Glutamatergic neuron (in vitro differentiated cells): ENCODE measurements around the gene ZNF789. TPM values are rescaled to one million over a fixed set of nuclear protein-coding genes. Genes with fewer than 3 reads are reported as not detected.

Source experiments
- DNase-seq: peaks from one replicate; pipeline ENCODE4 v3.0.0; 2022
- H3K27ac Mint-ChIP-seq: one replicate; pipeline ENCODE4 v1.8.0; 2020; ENCODE audit warnings: mild to moderate bottlenecking, mixed read lengths, inconsistent platforms; ENCODE audit not compliant: unreplicated experiment
- H3K27me3 Mint-ChIP-seq: one replicate; pipeline ENCODE4 v1.8.0; 2020; ENCODE audit warnings: mild to moderate bottlenecking, moderate library complexity, mixed read lengths, inconsistent platforms; ENCODE audit not compliant: unreplicated experiment
- H3K36me3 Mint-ChIP-seq: one replicate; pipeline ENCODE4 v1.8.0; 2020; ENCODE audit warnings: mild to moderate bottlenecking, mixed read lengths, inconsistent platforms; ENCODE audit not compliant: unreplicated experiment
- H3K4me1 Mint-ChIP-seq: one replicate; pipeline ENCODE4 v1.8.0; 2020; ENCODE audit warnings: mild to moderate bottlenecking, low read depth, mixed read lengths, inconsistent platforms; ENCODE audit not compliant: unreplicated experiment
- H3K4me3 Mint-ChIP-seq: one replicate; pipeline ENCODE4 v1.8.0; 2020; ENCODE audit warnings: mild to moderate bottlenecking, mixed read lengths, inconsistent platforms; ENCODE audit not compliant: unreplicated experiment
- H3K9me3 Mint-ChIP-seq: one replicate; pipeline ENCODE4 v1.8.0; 2020; ENCODE audit warnings: mild to moderate bottlenecking, moderate library complexity, mixed read lengths, inconsistent platforms; ENCODE audit not compliant: unreplicated experiment
- total RNA-seq: library from RNA; stranded (reverse); fragmentation: NEBNext Ultra II Directional; extraction: Animal tissue kit (Norgen Biotek cat#: 25700); gene quantifications from one replicate; pipeline ENCODE4 v1.2.1, GENCODE V29; 2021; ENCODE audit not compliant: unreplicated experiment
- TF ChIP-seq, protein P1 (sequence below): fragments of 200-600 bp; sonication (generic); IDR thresholded peaks from one replicate; pipeline ENCODE4 v1.5.0; 2021; ENCODE audit not compliant: partially characterized antibody, unreplicated experiment

Gene ZNF789
- total RNA-seq, 1 donor from 2014 or later = 19.5 TPM

DNA sequence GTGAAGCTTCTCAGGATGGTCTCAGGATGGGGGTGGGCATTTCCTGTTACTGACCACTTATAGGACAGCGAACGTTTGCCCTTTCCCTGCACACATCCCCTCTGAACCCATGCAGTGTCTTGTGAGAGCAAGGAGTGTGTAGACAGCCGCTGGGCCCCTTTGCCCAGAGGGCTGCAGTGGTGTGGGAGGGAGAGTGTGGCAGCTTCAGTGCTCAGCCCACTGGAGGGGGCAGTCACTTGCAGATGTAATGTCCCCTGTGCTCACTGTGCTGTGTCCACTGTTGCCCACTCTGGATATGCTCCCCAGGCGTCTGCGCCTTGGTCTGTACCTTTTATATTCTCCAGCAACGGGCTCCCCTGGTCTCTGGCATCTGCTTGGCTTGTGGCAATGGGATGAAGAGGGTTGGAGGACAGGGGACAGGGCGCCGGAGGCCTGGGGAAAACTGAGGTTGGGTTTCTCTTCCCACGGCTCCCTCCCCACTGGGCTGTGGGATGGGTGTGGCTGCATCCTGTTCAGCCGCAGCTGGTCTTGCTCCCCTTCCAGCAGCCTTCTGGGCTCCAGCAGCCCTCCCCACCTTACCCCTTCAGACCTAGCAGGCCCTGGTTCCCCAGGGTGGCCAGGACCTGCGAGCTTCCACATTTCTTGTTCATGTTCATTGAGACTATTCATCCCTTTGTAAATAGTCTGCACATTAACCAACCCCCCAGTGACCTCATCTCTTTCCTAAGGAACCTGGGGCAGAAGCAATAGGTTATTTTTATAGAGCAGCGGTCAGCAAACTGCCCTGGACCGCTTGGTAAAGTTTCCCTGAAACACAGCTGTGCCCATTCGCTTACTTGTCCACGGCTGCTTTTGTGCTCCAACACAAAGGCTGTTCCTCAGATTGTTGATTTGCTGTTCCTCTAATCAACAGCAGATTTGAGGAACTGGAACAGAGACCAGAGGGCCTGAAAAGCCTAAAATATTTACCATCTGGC, 6.1 kb downstream of the ZNF789 start:
- Mint-ChIP-seq H3K27me3 (peaks cover 2% of the 10 kb centered on the region), H3K4me1 (peaks cover 5% of the 10 kb centered on the region), H3K9me3 (no peaks in the 10 kb centered on the region), H3K36me3 (no peaks in the 10 kb centered on the region), H3K27ac (peak overlapping the region; percentile 44), H3K4me3 (peak overlapping the region; percentile 42)
- TF ChIP-seq, protein P1, sequence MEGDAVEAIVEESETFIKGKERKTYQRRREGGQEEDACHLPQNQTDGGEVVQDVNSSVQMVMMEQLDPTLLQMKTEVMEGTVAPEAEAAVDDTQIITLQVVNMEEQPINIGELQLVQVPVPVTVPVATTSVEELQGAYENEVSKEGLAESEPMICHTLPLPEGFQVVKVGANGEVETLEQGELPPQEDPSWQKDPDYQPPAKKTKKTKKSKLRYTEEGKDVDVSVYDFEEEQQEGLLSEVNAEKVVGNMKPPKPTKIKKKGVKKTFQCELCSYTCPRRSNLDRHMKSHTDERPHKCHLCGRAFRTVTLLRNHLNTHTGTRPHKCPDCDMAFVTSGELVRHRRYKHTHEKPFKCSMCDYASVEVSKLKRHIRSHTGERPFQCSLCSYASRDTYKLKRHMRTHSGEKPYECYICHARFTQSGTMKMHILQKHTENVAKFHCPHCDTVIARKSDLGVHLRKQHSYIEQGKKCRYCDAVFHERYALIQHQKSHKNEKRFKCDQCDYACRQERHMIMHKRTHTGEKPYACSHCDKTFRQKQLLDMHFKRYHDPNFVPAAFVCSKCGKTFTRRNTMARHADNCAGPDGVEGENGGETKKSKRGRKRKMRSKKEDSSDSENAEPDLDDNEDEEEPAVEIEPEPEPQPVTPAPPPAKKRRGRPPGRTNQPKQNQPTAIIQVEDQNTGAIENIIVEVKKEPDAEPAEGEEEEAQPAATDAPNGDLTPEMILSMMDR = no peak
- no peak for DNase-seq

GRCh38 chr7:99485094-99485493, 12.4 kb downstream of the ZNF789 start:
- H3K36me3 Mint-ChIP-seq = peaks cover 8% of the 10 kb centered on the region
- no peaks in the 10 kb centered on the region for H3K9me3 Mint-ChIP-seq
- no peak overlapping the region for H3K27ac Mint-ChIP-seq
- DNase-seq = no peak
- TF ChIP-seq, protein P1 = no peak
- no peaks in the 10 kb centered on the region for H3K4me1 Mint-ChIP-seq
- H3K27me3 Mint-ChIP-seq = no peaks in the 10 kb centered on the region
- H3K4me3 Mint-ChIP-seq = no peak overlapping the region

DNA sequence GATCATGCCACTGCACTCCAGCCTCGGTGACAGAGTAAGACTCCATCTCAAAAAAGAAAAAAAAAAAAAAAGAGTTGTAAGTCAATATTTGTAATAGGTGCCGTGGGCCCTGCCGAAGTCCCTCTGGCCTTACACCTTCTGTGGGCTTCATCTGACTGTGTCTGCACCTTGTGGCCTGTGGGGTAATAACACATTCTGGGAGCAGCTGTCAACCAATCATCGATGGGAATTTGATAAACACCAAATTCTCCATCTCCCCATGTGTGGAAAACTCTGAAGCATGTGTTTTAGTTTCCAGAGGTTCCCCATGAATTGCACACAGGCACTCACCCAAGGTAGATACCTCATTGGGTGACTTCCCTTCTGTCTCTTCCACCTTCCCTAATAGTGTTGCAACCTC, 16.5 kb downstream of the ZNF789 start:
- H3K27me3 Mint-ChIP-seq = no peaks in the 10 kb centered on the region
- TF ChIP-seq, protein P1 = no peak
- no peak overlapping the region for H3K4me3 Mint-ChIP-seq
- no peak overlapping the region for H3K27ac Mint-ChIP-seq
- H3K9me3 Mint-ChIP-seq = peaks cover 6% of the 10 kb centered on the region
- H3K4me1 Mint-ChIP-seq = no peaks in the 10 kb centered on the region
- peaks cover 23% of the 10 kb centered on the region for H3K36me3 Mint-ChIP-seq
- no peak for DNase-seq

DNA sequence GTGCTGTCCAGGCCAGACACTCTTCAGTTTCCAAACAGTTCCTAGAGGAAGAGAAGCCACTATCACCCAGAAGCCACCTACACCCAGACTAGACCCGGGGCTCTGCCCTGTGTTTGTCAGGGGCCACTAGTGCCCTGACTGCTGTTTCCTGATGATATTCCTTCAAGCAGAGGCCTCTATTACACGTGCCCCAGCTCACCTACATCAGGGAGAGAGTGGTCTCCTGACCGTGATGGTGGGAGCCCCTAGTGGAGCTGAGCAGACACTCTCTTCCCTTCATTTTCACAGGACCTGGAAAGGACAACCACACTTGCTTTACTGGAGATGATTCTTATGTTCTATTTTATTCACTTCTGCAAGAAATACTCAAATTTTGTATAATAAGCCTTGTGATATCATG, 18.2 kb downstream of the ZNF789 start:
- Mint-ChIP-seq H3K9me3 (peaks cover 6% of the 10 kb centered on the region), H3K27me3 (no peaks in the 10 kb centered on the region), H3K36me3 (peaks cover 18% of the 10 kb centered on the region), H3K4me3 (no peak overlapping the region), H3K27ac (no peak overlapping the region), H3K4me1 (no peaks in the 10 kb centered on the region)
- TF ChIP-seq, protein P1 = no peak
- no peak for DNase-seq

DNA sequence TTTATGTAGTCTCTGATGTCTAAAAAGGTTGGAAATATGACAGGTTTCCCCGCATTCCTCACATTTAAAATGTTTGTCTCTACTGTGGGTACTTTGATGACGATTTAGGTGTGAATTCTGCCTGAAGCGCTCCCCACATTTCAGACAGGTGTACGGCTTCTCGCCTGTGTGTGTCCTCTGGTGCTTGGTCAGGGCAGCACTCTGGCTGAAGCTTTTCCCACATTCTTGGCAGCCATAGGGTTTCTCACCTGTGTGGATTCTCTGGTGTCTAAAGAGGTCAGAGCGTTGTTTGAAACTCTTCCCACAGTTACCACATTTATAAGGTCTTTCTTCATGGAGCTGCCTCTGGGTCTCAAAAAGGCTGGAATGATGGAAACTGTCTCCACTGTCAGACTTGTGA, 21.1 kb downstream of the ZNF789 start:
- peaks cover 22% of the 10 kb centered on the region for H3K36me3 Mint-ChIP-seq
- no peak overlapping the region for H3K4me3 Mint-ChIP-seq
- H3K4me1 Mint-ChIP-seq = peaks cover 11% of the 10 kb centered on the region

More for the DNA sequence above, 21.1 kb downstream of the ZNF789 start:
- DNase-seq = no peak
- peaks cover 6% of the 10 kb centered on the region for H3K9me3 Mint-ChIP-seq
- H3K27me3 Mint-ChIP-seq = no peaks in the 10 kb centered on the region
- H3K27ac Mint-ChIP-seq = no peak overlapping the region
- TF ChIP-seq, protein P1 = no peak
